SU-DHL-6 (cell line): Measurements from ENCODE around the gene ACBD6.

Source experiments
- CTCF ChIP-seq: fragments of 200-600 bp; sonication (generic); IDR thresholded peaks from one replicate; pipeline ENCODE4 v1.5.1; 2017; ENCODE audit warnings: antibody characterized with exemption, mild to moderate bottlenecking, low read length, moderate library complexity; ENCODE audit not compliant: insufficient read depth, poor library complexity, severe bottlenecking
- EZH2phosphoT487 ChIP-seq: fragments of 200-600 bp; sonication (generic), shearing (Covaris generic); conservative IDR thresholded peaks from 2 replicates; pipeline ENCODE4 v1.6.1; 2018; ENCODE audit warnings: mild to moderate bottlenecking, antibody characterized with exemption, low read length, moderate library complexity, mixed read lengths

- no peak for TF ChIP-seq CTCF
- TF ChIP-seq EZH2phosphoT487 = no peak
These were observed 464 bp downstream of the ACBD6 start for GRCh38 chr1:180501865-180502360.
